ENCODE measurements around the gene SSX2IP. TPM values are rescaled to one million over a fixed set of nuclear protein-coding genes. Genes with fewer than 3 reads are reported as not detected.

The SSX2IP gene
- total RNA-seq, 2 experiments from 2014 or later = 10.0 to 12.7 TPM

DNA sequence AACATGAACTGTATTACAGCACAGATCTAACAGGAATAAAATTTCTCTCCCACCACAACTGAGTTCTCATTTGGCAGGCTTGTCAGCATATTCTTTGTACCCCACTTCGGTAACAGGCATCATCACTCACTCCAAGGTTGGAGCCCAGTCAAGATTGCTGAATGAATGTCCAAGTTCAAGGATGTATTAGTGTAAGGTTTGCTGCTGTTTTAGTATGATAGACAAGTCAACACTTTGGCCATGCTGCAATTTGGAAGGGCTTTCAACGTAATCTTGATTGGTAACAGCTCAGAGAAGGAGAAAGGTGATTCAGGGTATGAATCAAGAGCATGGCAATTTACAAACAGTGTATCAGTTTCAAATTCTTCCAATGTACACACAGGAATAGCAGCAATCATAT lies 6.8 kb downstream of the SSX2IP start:
- TF ChIP-seq CTCF (IDR thresholded peaks at IDR 0.05) = no peak
- H3K27me3 Mint-ChIP-seq = no peaks in the 10 kb centered on the region
- no peak overlapping the region for H3K27ac Mint-ChIP-seq
- DNase-seq (no peak), ATAC-seq (no peak)
- intact Hi-C loops (cut with micrococcal nuclease) = no loop called here
- H3K36me3 Mint-ChIP-seq (ENCODE audit: low read depth) = peaks cover 9% of the 10 kb centered on the region
- ChIA-PET CTCF (interaction anchor here (1.3 kb wide), 1 partner anchor 41 kb away, joined by 3 read pairs; no protein-coding TSS in a partner anchor), POLR2A (no interaction called here)
- H3K9me3 Mint-ChIP-seq = no peaks in the 10 kb centered on the region
- no peak overlapping the region for H3K4me3 Mint-ChIP-seq
- peaks cover 31% of the 10 kb centered on the region for H3K4me1 Mint-ChIP-seq (ENCODE audit: low read depth)

DNA sequence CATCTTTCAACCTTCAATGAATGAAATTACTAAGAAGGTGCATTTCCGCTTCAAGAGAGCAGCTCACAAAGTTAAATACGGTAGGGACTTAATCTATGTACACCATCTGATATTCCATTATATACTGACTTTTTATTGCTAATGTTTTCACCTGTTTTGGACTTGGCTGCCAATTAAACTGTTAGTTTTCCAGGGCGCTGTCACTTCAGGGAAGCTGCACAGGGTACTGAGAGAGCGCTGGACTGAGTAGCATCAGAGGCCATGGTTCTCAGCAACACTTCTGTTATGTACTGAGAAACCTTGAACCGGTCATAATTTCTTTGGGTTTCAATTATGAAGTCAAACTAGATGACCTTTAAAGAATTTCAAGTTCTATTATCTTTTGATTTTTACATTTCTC lies 8.2 kb downstream of the SSX2IP start:
- H3K27ac Mint-ChIP-seq = no peak overlapping the region
- no peak for ATAC-seq
- H3K4me3 Mint-ChIP-seq = no peak overlapping the region
- ChIA-PET CTCF (no interaction called here), POLR2A (no interaction called here)
- H3K9me3 Mint-ChIP-seq = no peaks in the 10 kb centered on the region
- no peak for TF ChIP-seq CTCF (IDR thresholded peaks at IDR 0.05)
- intact Hi-C loops (cut with micrococcal nuclease) = no loop called here
- peaks cover 17% of the 10 kb centered on the region for H3K4me1 Mint-ChIP-seq (ENCODE audit: low read depth)
- peaks cover 16% of the 10 kb centered on the region for H3K36me3 Mint-ChIP-seq (ENCODE audit: low read depth)
- no peak for DNase-seq
- H3K27me3 Mint-ChIP-seq = no peaks in the 10 kb centered on the region

- Mint-ChIP-seq H3K4me1 (ENCODE audit: low read depth) (peaks cover 13% of the 10 kb centered on the region), H3K27me3 (no peaks in the 10 kb centered on the region), H3K9me3 (no peaks in the 10 kb centered on the region), H3K4me3 (no peak overlapping the region), H3K27ac (no peak overlapping the region), H3K36me3 (ENCODE audit: low read depth) (peaks cover 16% of the 10 kb centered on the region)
- CTCF ChIA-PET = interaction anchor here (0.8 to 1.5 kb wide), 5 partner anchors 9 to 104 kb away, joined by 3 to 6 read pairs (median 3); no protein-coding TSS in a partner anchor
- no peak for DNase-seq
- POLR2A ChIA-PET = no interaction called here
- TF ChIP-seq CTCF (IDR thresholded peaks at IDR 0.05) = no peak
- intact Hi-C loops (cut with micrococcal nuclease) = no loop called here
- ATAC-seq = no peak
Observed at GRCh38 chr1:84677415-84678099, 12.7 kb downstream of the SSX2IP start.

GRCh38 chr1:84675631-84676030 lies 14.6 kb downstream of the SSX2IP start:
- Mint-ChIP-seq H3K9me3 (no peaks in the 10 kb centered on the region), H3K27ac (no peak overlapping the region), H3K27me3 (no peaks in the 10 kb centered on the region)

More at GRCh38 chr1:84675631-84676030, 14.6 kb downstream of the SSX2IP start:
- no peak for TF ChIP-seq CTCF (IDR thresholded peaks at IDR 0.05)
- ATAC-seq (no peak), DNase-seq (no peak)
- ChIA-PET CTCF (interaction anchor here (0.9 to 2.4 kb wide), 3 partner anchors 13 to 78 kb away, joined by 4 to 7 read pairs (median 6); no protein-coding TSS in a partner anchor), POLR2A (interaction anchor here (0.9 kb wide), 1 partner anchor 14 kb away, joined by 3 read pairs; no protein-coding TSS in a partner anchor)
- no peak overlapping the region for H3K4me3 Mint-ChIP-seq
- intact Hi-C loops (cut with micrococcal nuclease) = no loop called here
- peaks cover 11% of the 10 kb centered on the region for H3K36me3 Mint-ChIP-seq (ENCODE audit: low read depth)
- peaks cover 10% of the 10 kb centered on the region for H3K4me1 Mint-ChIP-seq (ENCODE audit: low read depth)

All from activated CD8-positive, alpha-beta T cell treated with anti-CD3 and anti-CD28 coated beads for 36 hours (primary cell).